Mucosa of rectum (tissue), 2 donors: ENCODE measurements around the gene ESR1.

Source experiments
- H3K27ac ChIP-seq, 2 donors: one replicate each; pipeline ENCODE4 v1.7.0; 2013; ENCODE audit warnings: inconsistent platforms in 2 of 2, low read depth in 2 of 2, low read length in 2 of 2
- H3K27me3 ChIP-seq, 2 donors: one replicate each; pipeline ENCODE4 v1.7.0; 2013; ENCODE audit warnings: low read length in 2 of 2; ENCODE audit not compliant: control insufficient read depth in 2 of 2, insufficient read depth in 2 of 2
- H3K36me3 ChIP-seq, 2 donors: one replicate each; pipeline ENCODE4 v1.7.0; 2013; ENCODE audit warnings: low read length in 2 of 2; ENCODE audit not compliant: control insufficient read depth in 2 of 2, insufficient read depth in 2 of 2
- H3K4me1 ChIP-seq, 2 donors: one replicate each; pipeline ENCODE4 v1.7.0; 2013; ENCODE audit warnings: low read length in 2 of 2, mild to moderate bottlenecking in 1 of 2; ENCODE audit not compliant: control insufficient read depth in 2 of 2, insufficient read depth in 2 of 2
- H3K4me3 ChIP-seq, 2 donors: one replicate each; pipeline ENCODE4 v1.7.0; 2013; ENCODE audit warnings: low read length in 2 of 2
- H3K9ac ChIP-seq, 2 donors: one replicate each; pipeline ENCODE4 v1.7.0; 2013; ENCODE audit warnings: low read length in 2 of 2, low read depth in 1 of 2, mild to moderate bottlenecking in 1 of 2
- H3K9me3 ChIP-seq, 2 donors: one replicate each; pipeline ENCODE4 v1.7.0; 2013; ENCODE audit warnings: low read length in 2 of 2; ENCODE audit not compliant: control insufficient read depth in 2 of 2
- donor health status: healthy.
- donor health status: Normal muscosa, but diverticular disease.

The ESR1 gene

DNA sequence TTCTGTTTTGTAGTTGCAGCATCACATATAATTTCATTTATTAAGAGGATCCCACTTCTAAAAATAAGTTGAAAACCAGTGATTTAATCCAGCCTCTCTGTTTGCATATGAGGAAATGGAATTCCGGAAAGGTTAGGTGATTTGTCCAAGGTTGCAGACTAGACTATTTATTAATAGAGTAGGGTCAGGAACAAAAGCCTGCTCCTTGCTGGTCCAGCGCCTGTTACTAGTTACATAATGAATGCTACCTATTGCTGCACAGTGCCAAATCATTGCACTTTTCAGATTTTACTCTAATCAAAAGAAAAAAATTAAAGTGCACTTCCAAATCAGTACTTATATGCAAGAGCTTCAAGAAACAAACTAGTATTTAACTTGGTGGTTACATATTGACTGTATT is 238.6 kb downstream of the ESR1 start:
- no peaks in the 10 kb centered on the region for H3K4me1 ChIP-seq
- no peak overlapping the region for H3K4me3 ChIP-seq
- H3K27ac ChIP-seq, result no peak overlapping the region
- H3K27me3 ChIP-seq, result no peaks in the 10 kb centered on the region
- no peaks in the 10 kb centered on the region for H3K36me3 ChIP-seq
- no peaks in the 10 kb centered on the region for H3K9me3 ChIP-seq
- H3K9ac ChIP-seq, result no peak overlapping the region

DNA sequence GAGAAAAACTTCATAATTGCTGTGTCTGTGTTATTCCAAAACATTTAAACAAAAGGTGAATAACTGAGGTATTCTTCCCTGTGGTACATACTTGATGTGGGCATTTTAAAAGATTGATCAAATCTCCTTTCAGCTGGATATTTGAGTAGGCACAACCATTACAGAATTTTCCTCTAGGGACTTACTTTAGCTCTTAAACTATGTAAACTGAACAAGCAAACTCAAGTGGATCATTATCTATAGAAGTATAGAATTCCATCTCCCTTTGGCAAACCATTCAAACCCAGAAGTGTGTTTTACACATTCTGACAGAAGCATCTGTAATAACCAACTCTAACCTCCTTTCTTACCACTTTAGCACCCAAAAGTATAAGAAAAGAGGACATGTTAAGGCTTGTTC is 241.4 kb downstream of the ESR1 start:
- H3K27ac ChIP-seq, result no peak overlapping the region
- no peaks in the 10 kb centered on the region for H3K27me3 ChIP-seq
- no peaks in the 10 kb centered on the region for H3K36me3 ChIP-seq
- no peaks in the 10 kb centered on the region for H3K4me1 ChIP-seq
- H3K4me3 ChIP-seq, result no peak overlapping the region
- H3K9me3 ChIP-seq, result no peaks in the 10 kb centered on the region
- no peak overlapping the region for H3K9ac ChIP-seq

DNA sequence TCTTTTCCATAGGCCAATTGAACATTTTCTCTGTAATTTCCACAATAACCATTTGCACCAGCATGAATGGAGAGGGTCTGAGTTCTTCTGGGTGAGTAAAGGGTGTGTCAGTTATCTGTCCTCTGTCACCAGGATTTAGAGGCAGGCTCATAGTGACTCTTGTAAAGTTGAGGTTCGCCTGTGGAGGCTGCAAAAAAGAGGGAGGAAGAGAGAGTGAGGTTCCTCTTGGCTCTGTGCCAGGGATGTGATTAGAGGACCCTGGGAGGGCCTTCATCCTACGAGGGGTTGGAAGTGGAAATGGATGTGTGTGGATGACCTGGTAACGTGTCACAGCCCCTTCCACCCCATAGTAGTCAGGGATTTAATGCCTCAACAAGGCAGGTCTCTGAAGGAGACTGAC is 242.0 kb downstream of the ESR1 start:
- Histone ChIP-seq H3K27me3 (no peaks in the 10 kb centered on the region), H3K9ac (no peak overlapping the region), H3K4me3 (no peak overlapping the region), H3K36me3 (no peaks in the 10 kb centered on the region), H3K9me3 (no peaks in the 10 kb centered on the region), H3K27ac (no peak overlapping the region), H3K4me1 (no peaks in the 10 kb centered on the region)

DNA sequence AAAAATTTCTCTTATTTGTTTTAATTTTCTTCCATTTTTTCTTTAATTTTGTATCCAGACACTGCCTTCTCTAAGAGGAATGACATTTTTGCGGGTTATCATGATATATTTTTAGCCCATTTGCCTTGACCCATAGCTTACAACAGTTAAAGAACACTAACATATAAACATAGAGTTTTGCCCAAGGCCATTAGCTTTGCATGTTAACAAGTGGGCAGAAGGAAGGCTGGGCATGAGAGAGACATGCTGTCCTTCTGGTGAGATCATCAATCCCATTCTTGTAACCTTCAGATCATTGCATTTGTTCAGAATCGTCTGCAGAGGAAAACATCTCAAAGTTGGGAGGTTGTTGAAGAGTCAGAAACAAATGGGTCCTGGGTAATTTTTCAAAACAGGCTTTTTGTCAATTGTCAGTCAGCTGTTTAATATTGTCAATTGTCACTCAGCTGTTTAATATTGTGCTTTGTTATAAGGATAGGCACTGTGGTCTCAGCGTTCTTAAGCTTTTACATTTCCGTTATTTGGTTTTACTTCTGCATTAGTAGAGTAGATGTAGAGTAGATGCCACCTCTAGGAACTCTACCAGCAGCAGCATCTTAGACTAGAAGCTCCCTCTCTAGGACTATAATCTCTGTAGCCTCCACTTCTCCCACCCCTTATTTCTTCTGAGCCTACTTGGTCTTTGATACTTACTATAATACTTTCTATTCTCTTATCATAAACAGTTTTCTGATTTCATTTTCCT is 243.1 kb downstream of the ESR1 start:
- H3K36me3 ChIP-seq, result no peaks in the 10 kb centered on the region
- H3K27ac ChIP-seq, result no peak overlapping the region
- H3K27me3 ChIP-seq, result no peaks in the 10 kb centered on the region
- H3K9me3 ChIP-seq, result no peaks in the 10 kb centered on the region
- H3K4me3 ChIP-seq, result no peak overlapping the region
- no peak overlapping the region for H3K9ac ChIP-seq
- no peaks in the 10 kb centered on the region for H3K4me1 ChIP-seq

DNA sequence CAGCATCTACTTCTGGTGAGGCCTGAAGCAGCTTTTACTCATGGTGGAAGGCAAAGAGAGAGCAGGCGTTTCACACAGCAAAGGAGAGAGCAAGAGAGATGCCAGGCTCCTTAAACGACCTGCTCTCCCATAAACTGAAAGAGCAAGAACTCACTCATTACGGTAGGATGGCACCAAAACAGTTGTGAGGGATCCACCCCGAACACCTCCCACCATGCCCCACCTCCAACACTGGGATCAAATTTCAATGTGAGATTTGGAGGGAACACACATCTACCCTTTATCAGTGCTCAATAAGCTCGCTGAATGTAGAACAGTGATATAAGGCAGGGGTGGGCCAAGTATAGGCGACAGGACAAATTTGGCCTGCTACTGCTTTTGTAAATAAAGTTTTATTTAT is 244.6 kb downstream of the ESR1 start:
- no peaks in the 10 kb centered on the region for H3K4me1 ChIP-seq
- no peaks in the 10 kb centered on the region for H3K36me3 ChIP-seq
- no peaks in the 10 kb centered on the region for H3K27me3 ChIP-seq
- H3K4me3 ChIP-seq, result no peak overlapping the region
- H3K9me3 ChIP-seq, result no peaks in the 10 kb centered on the region
- H3K27ac ChIP-seq, result no peak overlapping the region
- H3K9ac ChIP-seq, result no peak overlapping the region

DNA sequence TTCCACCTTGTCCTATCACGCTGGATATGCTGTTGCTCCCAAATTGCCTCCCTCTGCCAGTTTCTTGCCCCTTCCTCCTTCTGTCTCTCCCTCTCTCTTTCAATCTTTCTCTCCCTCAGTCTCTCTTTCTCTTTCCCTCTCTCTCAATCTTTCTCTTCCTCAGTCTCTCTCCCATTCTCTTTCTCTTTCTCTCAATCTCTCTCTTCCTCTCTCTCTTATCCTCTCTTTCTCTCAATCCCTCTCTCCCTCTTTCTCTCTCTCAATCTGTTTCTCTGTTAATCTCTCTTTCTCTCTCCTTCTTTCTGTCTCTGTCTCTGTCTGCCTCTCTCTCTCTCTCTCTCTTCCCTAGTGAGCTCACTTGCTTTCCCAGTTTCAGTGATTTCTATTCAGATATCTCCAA is 245.8 kb downstream of the ESR1 start:
- Histone ChIP-seq H3K4me1 (no peaks in the 10 kb centered on the region), H3K9ac (no peak overlapping the region), H3K4me3 (no peak overlapping the region), H3K9me3 (no peaks in the 10 kb centered on the region), H3K27me3 (no peaks in the 10 kb centered on the region), H3K27ac (no peak overlapping the region), H3K36me3 (no peaks in the 10 kb centered on the region)

DNA sequence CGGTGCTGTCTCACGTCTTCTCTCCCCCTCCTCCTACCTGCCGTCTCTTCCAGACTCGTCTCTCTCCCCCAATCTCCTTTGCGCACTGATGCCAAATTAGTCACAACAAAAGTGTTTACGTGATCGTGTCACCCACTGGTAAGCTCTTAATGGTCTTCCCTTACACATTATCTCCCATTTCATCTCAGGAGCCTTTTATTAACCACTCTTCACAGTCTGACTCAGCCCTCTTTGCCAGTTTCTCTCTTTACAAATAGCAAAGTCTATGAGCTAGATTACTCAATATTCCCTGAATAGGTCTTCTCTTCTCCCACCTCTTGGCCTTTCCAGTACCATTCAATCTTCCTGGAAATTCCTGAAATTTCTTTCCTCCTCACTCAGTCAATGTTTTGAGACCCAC is 247.0 kb downstream of the ESR1 start:
- H3K9me3 ChIP-seq, result no peaks in the 10 kb centered on the region
- H3K36me3 ChIP-seq, result no peaks in the 10 kb centered on the region
- H3K27me3 ChIP-seq, result no peaks in the 10 kb centered on the region
- no peak overlapping the region for H3K9ac ChIP-seq
- H3K4me3 ChIP-seq, result no peak overlapping the region
- H3K4me1 ChIP-seq, result no peaks in the 10 kb centered on the region
- H3K27ac ChIP-seq, result no peak overlapping the region

DNA sequence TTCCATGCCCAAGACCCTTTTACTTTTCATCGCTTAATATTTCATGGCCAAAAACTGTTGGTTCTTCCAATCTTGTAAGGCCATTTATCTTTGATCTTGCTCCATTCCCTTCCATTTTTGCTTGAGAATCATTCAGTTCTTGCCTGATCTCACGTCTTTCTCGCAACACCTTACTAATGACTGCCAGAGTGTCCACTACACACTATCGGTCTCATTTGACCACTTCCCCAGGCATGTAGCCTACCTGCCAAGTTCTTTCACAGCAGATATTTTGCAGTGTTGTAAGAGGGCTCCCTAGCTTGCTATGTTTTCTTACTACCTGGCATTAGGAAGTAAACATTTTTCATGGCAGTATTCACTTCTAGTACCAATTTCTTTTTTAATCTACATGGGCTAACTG is 248.0 kb downstream of the ESR1 start:
- no peak overlapping the region for H3K4me3 ChIP-seq
- H3K4me1 ChIP-seq, result no peaks in the 10 kb centered on the region
- H3K9me3 ChIP-seq, result no peaks in the 10 kb centered on the region
- H3K9ac ChIP-seq, result no peak overlapping the region
- no peaks in the 10 kb centered on the region for H3K27me3 ChIP-seq
- H3K27ac ChIP-seq, result no peak overlapping the region
- no peaks in the 10 kb centered on the region for H3K36me3 ChIP-seq

DNA sequence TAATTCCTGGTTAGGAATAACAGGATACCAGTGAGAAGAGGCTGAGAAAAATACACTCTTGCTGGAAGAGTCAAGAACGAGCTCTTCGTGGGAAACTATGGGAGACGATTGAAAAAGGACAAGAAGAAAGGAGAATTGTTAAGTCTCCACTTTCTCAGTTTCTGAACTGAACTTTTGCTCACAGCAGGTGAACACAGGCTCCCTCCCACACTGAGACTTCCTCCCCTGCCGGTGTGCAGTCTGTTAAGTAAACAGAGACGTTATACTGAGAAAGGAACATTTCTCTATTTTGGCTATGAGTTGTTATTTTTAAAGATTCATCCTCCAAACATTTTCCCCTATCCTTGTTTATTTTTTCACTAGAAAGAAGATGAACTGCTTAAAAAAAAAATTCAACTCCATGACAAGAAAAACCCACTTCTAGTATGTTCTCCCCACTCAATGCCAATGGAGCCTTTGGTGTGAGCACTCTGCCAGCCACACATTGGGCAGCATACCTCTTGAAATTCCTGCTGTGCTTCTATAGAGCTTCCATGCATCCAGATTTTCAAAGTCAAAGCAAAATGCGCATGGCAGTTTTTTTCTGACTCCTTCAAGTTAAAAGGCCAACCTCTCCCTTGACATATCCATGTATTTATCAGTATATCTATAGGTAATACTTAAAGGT is 250.5 kb downstream of the ESR1 start:
- H3K9me3 ChIP-seq, result no peaks in the 10 kb centered on the region
- H3K27me3 ChIP-seq, result no peaks in the 10 kb centered on the region
- H3K27ac ChIP-seq, result no peak overlapping the region
- no peak overlapping the region for H3K9ac ChIP-seq
- H3K36me3 ChIP-seq, result no peaks in the 10 kb centered on the region
- H3K4me1 ChIP-seq, result no peaks in the 10 kb centered on the region
- no peak overlapping the region for H3K4me3 ChIP-seq

DNA sequence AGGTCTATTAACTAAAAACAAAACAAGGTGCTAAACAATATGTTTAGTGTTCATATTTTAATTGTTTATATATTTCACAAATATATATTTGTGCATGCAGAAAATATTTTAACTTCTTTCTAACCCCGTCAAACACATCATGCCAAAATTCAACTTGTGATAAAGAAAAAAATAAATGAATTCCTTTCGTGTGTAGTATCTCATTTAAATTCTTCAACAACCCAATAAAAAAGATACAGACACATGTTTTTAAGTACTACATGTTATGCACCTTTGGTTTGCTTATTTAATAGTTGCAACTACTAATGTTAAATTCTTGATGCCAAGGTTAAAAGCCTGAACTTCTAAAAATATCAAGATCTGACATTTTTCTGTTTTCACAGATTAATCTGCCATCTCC is 252.4 kb downstream of the ESR1 start:
- H3K27ac ChIP-seq, result no peak overlapping the region
- H3K9me3 ChIP-seq, result no peaks in the 10 kb centered on the region
- H3K27me3 ChIP-seq, result no peaks in the 10 kb centered on the region
- H3K9ac ChIP-seq, result no peak overlapping the region
- no peaks in the 10 kb centered on the region for H3K4me1 ChIP-seq
- H3K4me3 ChIP-seq, result no peak overlapping the region
- no peaks in the 10 kb centered on the region for H3K36me3 ChIP-seq
